SH-SY5Y (cell line): ENCODE results near the gene MCF2L2.

Experiments
- GATA2 ChIP-seq: IDR thresholded peaks from 2 replicates; pipeline ENCODE4 v1.6.1; 2011; ENCODE audit warnings: mild to moderate bottlenecking, low read depth, low read length
- GATA3 ChIP-seq: IDR thresholded peaks from 2 replicates; pipeline ENCODE4 v1.6.1; 2011; ENCODE audit warnings: low read depth, mild to moderate bottlenecking, low read length, moderate library complexity

DNA sequence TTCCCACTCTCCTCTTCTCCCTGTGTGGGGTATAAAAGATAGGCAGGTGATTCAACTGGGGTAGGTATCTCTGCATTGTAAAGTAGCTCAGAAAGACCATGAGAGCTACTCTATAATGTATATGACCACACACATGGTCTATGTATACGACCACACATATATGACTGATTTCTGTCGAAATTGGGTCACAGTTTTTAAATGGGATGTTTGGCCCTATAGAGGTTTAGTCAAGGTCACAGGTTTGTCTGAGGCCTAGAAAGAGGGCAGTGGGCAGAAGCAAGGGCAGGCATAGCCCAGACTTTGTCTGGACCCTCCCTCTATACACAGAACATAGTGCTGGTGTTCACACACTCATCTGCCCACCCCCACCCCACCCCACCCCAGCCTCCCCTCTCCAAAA lies 270.3 kb downstream of the MCF2L2 start:
- TF ChIP-seq GATA2 (no peak), GATA3 (no peak)
